DMS153 treated with DMSO at 0.1 percent for 48 hours (cell line): ENCODE measurements around the gene FBXO2.

ENCODE experiments used
- DNase-seq: peaks from one replicate; lab custom pipeline; 2025; ENCODE audit not compliant: unreplicated experiment; lab: John Stamatoyannopoulos, UW

Gene FBXO2, protein sequence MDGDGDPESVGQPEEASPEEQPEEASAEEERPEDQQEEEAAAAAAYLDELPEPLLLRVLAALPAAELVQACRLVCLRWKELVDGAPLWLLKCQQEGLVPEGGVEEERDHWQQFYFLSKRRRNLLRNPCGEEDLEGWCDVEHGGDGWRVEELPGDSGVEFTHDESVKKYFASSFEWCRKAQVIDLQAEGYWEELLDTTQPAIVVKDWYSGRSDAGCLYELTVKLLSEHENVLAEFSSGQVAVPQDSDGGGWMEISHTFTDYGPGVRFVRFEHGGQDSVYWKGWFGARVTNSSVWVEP

DNA sequence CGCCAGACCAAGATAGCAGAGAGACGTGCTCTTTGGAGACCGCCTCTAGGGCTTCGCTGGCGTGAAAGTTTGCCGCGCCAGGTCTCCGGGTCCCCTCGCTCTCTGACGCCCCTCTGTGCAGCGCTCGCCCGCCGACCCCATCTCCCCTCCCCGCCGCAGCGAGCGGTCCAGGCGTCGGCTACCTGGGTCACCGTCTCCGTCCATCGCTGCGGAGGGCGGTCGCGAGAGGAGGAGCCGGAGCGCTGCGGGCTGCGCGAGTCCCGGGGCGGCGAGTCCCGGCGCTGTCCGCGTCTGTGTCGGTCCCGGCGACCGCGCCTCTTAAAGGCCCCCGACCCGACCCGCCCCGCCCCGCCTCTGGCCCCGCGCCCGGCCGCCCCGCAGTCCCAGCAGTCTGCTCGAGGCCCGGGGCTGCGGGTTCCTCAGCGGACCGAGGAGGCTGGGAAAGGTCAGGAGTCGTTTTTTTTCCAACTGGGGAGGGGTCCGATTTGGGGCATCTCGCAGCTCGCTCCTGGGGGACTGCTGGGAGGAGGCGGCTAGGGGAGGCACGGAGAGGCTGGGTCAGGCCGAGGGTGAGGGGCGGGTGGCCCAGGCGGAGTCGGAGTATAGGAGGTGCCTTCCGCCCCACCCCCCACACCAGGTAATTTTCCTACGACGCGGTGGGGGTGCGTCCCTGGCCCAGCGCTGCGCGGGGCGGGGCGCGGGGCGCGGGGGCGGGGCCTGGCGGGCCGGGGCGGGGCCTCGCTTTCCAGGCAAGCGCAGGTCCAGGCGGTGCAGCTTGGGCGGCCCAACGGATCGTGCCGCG lies at the start of gene FBXO2, which contains the start of gene FBXO44:
FBXO2 (minus strand) TSS at position 293 of the 802 bp plus-strand sequence; CDS start at position 204, 89 bp downstream.
FBXO44 (plus strand) TSS at position 741 of the 802 bp plus-strand sequence. CDS start 959 bp downstream, outside the sequence.
- no peak for DNase-seq

DNA sequence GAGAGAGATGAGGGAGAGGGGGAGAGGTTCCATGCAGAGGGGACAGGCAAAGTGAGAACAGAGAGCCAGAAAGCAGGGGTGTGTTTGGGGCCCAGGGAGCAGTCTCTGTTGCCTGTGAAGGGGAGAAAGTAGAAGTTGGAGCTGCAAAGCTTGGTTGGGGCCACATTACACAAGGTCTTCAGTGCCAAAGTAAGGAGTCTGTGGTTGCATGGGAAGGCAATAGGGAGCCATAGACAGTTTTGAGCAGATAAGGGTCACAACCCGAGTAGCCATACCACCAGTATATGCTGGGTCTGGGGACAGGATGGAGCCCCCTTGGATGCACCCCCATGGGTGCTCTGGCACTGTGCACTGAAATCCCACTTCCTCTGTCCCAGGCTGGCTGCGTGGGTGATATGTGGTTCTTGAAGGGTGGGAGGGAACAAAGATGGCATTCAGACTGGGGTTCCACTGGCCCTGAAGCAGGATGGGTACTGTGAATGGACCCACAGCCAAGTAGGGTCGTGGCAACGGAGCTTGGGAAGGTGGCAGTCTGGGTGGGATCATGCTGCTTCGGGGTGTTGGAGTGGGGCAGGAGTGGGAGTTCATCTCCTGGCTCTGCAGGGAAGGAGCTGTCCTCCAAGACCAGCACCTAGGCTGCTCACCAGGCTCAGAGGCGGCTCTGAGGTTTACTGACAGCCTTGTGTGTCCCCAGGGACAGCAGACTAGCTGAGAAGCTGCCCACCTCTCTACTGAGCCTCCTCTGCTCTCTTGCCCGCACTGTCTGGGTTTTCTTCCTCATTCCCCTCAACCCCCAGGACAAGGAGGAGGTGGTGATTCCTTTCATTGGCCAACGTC lies 49.3 kb upstream of the FBXO2 start:
- DNase-seq, result no peak

DNA sequence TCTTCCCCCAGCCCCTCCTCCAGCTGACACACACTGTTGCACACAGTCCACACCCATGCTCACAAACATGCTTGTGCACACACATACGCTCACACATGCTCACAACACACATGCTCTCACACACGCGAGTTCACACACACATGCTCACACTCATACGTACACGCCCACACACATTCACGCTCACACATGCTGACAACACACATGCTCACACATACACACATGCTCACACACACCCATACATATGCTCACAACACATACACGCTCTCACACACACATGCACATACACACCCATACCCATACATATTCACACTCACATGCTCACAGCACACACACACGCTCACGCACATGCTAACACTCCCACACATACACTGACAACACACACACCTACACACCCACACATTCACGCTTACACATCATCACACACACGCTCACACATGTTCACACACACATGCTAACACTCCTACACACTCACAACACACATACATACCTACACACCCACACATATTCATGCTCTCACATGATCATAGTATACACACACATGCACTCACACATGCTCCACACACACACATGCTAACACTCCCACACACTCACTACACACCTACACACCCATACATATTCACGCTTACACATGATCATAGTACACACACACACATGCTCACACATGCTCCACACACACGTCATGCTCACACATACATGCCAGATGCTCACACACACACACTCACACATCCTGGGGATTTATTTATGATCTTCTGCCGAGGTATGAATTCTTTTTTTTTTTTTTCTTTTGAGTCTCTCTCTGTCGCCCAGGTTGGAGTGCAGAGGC lies 48.0 kb upstream of the FBXO2 start:
- DNase-seq, result no peak

DNA sequence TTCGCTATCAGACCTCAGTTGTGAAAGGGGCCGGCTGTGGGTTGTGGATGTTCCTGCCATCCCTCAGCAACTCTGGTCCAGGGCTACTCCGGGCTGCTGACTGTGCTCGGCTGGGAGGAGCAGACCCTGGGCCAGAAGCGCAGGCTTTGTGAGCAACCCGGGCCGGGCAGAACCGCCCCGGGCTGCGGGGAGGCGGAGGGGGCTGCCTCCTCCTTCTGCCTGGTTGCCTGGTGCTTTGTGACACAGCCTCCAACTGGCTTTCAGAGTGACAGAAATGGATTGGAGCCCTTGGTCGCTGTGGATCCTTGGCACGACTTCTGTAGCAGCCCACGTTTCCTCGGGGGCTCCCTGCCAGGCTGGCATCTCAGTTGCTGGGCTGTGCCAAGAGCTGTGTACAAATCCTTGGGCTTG lies 47.3 kb upstream of the FBXO2 start:
- DNase-seq, result no peak

DNA sequence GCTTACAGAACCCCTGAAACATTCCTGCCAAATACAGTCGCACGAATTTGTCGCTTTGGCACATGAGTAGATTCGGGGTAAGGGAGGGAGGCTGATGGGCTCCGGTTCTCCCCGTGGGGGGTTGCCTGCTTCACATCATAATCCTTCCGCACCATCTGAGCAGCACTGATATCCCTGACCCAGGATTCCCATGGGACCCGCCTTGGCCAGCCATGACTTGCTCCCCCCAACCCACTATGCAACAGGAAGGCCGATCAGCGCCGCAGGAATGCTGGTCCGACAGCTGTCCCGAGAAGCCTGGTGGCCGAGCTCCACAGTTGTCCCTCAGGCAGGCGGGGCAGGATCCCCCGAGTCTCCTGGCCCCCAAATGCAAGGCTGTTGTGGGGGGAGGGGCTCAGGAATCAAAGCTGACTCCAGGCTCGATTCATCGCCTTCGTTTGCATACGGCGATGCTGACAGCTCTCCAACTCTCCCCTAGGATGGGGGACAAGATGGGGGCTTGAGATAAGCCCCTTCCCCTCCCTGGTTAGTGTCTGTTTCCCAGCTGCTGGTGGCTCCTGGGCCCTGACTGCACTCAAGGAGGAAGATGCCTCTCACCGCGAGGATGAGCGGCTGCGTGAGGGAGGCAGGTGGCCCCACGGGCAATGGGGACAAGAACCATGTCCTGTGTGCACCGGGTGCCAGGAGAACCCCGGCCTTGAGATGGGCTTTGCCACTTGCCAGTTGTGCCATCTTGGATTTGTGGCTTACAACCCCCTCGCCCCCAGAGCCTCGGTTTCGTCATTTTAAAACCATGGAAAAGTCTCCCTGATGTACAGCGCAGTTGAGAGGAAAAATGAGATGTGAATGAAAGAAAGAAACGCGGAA lies 46.6 kb upstream of the FBXO2 start:
- no peak for DNase-seq

DNA sequence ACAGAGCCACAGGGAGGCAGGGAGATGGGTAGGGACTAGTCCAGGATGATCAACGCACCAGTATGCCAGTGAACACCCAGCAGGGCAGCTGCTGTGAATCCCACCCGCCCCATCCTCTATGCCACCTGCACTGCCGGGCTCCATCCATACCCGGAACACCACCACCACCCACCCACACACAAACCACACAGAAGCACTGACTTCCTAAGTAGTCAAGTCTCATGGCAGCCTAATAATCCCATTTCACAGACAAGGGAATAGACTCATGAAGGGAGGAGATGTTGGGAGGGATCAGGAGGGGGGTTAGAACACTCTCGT lies 43.6 kb upstream of the FBXO2 start:
- no peak for DNase-seq

DNA sequence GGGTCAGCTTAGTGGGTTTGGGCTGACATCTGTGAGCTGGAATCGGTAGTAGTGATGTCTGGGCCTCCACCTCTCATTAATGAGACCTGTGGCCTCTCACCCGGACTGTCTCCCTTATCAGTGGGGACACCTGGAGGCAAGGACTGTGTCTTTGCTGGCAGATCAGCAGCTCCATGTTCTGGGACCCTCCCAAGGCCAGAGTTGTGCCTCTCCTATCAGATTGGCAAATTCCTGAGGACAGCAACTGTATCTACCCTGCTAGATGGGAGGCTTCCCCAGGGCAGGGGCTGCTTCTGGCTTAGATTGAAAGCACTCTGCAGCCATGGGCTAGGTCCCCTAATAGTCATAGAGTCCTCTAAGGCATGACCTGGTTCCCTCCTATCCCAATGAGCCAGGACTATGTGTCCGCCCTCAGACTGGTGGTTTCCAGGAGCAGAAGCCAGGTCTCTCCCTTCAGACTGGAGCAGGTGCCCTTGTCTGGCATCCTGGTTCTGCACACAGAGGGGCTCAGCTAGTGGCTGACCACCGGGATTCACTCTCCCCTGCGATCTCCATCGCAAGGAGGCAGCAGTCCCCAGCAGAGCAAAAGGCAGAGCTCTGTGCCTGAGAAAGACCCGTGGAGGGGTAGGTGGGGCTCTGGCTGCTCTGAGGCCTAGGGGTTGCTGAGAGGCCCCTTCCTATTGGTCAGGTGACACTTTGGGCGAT lies 43.1 kb upstream of the FBXO2 start:
- DNase-seq, result no peak

DNA sequence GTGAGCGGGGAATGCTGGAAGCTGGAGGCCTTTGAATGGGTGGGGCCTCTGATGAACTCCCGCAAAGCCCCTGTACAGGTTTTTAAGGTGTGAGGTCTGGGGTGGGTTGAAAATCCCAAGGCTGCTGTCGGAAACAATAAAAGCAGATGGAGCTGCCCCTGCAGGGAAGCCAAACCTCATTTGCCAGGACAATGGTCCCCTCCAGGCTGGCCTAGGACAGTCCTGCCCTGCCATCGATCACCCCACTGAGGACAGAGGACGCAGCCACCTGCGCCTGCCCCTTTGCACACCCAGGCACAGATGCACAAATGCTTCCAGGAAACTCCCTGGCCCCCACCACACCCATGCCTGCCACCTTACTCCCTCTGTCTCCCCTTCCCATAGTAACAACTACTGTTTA lies 41.6 kb upstream of the FBXO2 start:
- DNase-seq, result no peak

DNA sequence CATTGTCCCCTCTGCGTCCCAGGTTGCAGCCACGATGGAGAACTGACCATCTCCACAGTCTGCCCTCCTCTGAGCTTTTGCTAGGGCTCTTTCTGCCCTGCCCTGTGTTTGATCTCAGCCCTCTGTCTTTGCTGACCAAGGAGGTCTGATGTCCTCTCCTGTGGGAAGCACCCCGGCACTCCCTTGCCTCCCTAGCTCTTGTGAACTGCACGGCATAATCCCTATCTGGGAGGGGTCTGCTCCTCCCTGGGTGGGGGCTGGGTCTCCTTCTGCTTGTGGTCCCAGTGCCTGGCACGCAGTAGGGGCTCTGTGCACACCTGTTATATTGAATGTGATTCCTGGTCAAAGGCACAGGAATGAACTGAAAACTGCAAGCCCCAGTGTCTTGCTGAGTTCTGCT lies 39.7 kb upstream of the FBXO2 start:
- DNase-seq, result no peak

DNA sequence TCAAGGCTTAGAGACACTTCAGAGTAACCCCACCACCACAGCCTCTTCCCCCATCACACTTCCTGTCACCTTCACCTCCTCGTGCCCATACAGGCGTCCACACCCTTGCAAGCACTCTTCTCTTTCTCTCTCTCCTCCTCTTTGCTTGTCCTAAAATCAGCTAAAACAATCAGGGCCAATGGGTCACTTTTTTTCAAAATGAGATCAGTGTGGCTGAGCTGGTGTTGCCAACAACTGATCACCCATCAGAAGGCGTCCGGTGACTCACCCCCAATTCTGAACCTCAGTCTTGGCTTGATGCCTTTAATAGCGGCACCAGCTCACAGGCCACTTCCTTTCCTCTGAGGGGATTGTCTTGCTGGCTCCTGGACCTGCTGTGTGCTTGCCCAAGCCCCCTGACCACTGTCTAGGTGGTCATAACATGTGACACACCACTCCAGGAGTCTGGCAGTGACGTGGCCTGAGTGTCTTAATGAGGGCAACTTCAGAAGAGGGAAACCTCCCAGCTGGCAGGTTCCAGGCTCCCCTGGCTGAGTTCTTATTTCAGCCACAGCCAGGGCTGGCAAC lies 38.9 kb upstream of the FBXO2 start:
- DNase-seq, result no peak

DNA sequence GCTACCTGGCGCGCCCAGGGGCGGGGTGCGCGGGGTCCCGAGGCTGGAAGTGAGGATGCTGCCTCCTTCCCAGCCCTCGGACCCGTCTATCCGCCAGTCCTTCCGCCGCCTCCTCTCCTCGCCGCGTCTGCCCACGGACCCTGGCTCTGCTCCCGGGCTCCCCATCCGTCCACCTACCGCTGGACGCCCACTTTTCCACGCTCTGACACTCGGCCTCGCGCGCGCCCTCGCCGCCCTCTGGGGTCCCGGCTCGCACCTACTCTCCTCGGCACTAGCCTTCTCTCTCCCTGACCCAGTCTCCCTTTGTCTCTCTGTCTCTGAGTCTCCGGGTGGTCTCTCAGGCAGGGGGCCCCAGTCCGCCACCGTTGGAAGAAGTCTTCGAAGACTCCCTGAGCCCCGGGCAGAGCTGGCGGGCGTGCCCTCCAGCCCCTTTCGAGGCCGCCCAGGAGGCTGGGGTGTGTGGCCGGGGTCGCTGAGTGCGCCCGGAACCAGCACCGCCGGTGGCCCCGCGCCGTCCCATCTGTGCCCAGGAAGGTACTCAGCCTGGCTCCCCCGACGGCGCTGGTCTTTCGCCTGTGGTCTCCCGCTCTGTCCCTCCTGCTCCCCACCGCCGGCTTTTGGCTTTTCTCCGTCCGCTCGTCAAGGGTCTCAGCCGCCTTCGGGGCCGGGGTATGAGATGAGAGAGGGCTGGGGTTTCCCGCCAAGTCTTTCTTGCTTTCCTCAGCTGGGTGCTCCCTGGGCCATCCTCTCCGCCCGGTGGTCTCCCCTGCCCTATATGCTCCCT lies 37.9 kb upstream of the FBXO2 start:
- no peak for DNase-seq

DNA sequence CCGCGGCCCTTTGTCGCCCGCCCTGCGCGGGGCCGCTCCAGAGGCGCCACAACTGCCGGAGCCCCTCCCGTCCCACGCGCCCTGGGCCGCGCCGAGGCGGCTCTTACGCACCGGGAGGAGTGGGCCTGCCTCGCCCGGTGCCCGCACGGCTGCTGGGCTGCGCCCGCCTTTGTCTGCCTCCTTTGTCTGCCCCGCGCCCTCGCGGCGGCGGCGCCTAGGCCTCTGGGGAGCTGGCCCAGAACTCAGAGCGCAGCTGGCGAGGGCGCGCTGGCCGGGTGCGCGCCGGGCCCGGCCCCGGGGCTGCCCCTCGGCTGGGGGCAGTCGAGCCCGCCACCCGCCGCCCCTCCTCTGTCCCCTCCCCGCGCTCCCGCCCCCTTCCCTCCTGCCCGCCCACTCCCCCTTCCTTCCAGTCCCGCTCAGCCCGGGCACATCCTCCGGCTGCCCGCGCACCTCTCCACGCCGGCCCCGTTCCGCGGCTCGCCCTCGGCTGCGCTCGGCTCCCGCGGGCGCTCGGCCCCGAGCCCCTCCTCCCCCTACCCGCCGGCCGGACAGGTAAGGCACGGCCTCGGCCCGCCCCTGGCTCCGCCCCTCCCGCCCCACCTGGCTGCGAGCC lies 37.2 kb upstream of the FBXO2 start, which contains the start of gene DRAXIN:
DRAXIN (plus strand) TSS at position 409 of the 613 bp plus-strand sequence. CDS start 14,549 bp downstream, outside the sequence.
- DNase-seq, result peak; percentile 48

DNA sequence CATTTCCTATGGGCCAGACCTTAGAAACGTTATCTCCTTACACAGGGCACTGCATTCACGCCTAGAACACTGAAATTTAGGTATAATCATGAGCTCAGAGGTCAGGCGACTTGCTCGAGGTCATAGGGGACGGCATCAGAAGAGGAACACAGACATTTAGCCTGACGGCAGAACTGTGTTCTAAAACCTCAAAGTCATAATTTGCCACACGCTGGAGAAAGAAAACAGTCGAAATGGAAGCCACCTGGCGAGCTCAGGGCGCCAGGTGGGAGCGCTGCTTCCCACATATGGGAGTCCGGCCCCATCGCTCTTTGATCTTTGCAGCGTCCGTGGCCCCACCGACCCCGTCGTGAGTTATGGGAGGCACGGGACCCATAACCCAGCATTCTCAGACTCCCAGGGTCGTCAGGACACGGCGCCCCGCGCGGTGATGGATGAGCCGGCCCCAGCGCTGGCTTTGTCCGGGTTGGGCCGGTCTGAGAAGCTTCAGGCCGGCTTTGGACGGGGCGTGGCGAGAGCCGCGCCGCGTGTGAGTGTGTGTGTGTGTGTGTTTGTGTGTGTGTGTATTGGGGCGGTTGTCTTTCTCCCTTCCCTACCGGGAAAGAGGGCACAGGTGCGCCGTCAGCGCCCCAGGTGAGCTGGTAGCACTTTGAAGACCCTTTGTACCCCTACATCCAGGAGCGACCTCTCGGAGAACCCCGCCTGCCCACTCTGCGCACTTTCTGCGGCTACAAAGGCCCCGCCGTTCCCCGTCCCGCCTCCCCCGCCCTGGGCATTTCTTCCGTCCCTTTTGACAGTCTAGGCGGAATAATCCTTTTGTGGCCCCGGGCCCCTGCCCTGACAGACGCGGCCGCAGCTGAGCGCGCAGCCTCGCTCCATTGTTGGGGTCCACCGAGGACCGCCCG lies 36.4 kb upstream of the FBXO2 start:
- peak; percentile 40 for DNase-seq

DNA sequence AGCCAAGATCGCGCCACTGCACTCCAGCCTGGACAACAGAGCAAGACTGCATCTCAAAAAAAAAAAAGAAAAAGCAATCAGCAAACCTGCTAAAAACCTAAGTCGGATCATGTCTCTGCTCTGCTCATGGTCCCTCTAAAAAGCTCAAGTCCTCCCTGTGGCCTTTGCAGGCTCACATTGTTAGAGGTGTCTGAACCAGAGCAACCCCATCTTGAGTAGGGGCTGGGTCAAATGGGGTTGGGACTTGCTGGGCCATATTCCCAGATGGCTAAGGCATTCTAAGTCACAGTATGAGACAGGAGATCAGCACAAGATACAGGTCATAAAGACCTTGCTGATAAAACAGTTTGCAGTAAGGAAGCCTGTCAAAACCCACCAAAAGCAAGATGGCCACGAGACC lies 34.3 kb upstream of the FBXO2 start:
- no peak for DNase-seq

DNA sequence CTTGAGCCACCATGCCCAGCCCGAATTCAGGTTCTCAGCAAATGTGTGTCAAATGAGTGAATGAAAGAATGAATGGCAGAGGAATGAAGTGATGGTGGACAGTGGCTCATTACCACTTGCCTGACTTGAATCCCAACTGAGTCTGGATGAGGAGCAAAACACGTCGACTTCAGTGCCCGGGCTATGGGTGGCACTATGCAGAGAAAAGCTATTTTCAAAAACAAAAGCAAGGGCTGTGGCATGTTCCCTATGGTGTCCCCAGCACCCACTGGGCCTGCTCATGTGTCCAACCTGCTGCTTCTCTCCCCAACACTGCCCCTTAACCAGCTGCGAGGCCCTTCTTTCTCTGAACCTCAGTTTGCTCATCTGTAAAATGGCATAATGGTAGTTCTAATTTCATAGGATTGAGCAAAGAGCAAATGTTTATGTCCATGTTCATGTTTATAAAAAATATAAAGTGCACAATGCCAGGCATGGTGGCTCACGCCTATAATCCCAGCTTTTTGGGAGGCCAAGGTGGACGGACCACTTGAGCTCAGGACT lies 31.1 kb upstream of the FBXO2 start:
- DNase-seq, result no peak

DNA sequence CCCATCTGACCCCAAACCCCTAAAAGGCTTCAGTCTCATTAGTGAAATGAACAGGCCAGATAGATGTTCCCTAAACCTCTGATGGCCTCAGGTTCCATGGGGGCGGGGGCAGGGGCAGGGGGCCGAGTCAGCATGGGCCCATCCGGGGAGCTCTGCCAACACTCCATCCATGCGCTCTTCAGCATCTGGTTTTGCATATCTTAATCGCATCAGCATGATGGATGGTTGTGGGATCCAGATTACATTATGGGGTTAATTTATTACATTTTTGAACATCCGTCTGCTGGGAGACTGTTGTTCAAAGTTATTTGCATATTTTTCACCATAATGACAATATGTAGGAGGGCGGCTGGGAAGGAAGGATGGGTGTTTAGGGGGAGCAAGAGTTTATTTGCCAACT lies 29.8 kb upstream of the FBXO2 start:
- no peak for DNase-seq
